Germinal center (tissue), 1 donor: ENCODE measurements around the gene PAX2.

Experiments used
- DNase-seq: peaks from one replicate; pipeline ENCODE4 v3.0.0; 2012; ENCODE audit warnings: mixed read lengths, low spot score

Gene PAX2

DNA sequence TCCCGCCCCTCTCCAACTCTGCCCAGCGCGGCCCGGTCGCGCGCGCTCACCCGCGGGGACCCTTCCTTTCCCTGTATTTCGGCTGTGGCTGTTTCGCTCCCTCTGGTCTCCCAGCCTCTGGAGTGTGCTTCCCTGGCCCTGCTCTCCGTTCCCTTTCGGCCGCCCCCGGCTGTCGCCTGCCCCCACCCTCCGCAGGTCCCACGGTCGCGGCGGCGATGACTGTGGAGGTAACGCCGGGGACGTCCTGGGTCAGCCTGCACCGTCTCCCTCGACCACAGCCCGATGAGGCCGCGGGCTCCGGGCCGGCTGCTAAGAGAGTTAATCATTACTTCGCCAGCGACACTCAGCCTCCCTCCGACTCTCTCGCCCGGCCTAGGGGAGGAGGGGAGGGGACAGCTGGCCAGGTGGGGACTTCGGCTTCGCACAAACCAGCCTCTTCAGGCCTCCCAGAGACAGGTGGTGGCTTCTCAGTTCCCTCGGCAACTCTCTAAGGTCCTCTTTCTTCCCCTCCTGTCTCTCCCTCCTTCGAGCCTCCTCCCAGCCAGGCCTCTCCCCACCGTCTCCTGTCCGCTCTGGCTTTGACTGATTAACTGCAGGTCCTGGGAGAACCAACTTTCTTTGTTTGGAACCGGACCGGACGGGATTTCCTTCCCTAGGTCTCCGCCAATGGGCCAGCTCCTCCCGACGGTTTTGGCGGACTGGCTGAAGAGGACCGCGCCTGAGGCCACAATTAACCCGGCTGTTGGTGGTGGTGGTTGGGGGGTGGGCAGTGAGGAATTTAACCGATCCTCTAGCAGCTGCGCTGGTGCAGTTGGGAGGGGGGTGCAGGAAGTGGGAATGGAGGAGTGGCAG is 5.6 kb upstream of the PAX2 start:
- DNase-seq = no peak

DNA sequence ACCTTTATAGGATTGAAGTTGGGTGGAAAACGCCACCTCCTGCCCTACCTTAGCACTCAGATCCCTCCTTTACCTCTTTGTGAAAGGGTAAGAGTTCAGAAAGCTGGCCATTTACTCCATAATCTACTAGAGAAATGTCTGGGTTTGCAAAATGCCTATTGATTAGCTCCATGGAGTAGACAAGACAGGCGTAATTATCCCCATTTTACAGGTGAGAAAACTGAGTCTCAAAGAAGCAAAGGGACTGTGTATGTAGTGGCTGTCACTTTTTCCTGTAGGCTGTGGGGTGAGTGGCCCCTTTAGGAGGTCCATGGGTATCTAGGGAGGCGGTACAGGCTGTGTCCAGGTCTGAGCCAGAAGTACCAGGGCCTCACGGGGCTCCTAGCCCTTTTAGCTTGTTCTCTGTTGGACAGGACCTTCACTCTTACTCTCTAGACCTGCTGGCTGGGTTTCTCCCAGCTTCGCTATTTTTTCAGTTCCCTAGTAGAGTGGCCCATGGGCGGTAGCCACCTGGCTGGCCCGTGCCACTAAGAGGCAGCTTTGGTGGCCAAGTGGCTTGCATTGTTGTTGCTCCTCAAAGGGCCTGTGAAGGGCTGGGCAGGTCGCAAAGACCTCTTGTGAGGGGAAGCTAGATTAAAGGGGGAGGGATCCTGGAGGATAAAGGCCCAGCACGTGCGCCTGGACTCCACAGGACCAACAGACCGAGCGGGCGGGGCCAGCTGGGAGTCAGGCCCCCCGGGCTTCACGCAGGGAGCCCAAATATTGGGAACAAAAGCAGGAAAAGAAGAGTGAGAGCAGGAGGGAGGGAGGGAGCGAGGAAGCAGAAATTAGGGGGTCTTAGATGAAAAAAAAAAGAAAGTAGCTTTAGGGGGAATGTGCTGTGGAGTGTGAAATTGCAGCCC is 4.7 kb upstream of the PAX2 start:
- DNase-seq = no peak

DNA sequence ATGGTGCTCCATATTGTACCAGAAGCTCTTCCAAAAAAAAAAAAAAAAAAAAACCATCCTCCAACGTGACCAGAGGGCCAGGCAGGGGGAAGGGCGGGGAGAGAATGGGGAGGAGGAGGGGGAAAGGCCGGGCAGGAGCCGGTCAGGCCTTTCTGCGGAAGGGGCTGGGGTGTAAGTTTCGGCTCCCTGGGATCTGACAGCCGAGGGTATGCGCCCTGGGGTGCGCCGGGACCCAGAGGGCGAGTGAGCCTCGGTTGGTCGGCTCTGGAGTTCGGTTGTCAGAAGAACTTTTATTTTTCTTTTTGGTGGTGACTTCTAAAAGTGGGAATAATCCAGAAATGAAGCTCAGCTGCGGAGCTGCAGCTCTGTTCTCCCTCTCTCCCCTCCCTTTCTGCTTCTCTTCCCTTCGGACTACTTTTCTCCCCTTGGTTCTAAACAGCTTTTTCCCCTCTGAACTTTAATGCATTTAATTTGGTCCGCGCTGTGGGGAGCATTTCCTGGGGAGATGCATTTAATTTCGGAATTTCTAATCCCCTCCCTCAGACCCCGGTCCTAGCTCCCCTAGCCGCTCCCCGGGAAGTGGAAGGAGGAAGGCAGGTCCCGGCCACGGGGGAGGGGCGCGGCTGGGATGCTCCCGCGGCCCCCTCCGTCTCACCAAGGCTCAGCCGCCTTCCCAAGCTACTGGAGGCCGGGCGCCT is 3.9 kb upstream of the PAX2 start:
- no peak for DNase-seq

DNA sequence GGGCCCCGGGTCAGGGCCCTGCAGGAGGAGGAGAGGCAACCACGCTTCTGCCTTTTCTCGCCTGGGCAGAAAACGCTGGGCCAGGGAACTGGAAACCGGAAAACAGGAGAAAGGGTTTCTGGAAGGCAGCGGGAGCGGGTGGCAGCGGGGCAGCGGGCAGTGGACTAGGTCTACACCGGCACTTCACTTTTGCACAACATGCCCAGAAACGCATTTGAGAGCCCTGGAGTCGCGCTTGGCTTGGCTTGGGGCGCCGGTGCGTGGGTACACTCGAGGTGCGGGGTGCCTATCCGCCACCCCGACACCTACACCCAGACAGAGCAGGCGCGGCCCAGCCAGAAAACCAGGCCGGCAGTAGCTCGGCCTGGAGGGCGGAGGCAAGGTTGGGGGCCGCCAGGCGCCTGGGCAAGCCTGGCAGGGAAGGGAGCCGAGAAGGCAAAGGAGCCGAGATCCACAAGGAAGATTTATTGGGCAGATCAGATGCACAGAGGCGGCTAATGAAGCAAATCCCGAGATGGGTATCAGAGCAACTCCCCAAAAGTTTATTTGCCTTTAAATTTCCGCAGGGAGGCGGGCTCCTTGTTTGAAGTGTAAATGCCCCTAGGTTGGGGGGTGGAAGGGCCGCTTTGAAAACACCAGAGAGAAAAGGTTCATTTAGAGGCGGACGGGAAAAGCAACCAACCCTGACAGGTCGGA is 3.2 kb upstream of the PAX2 start:
- no peak for DNase-seq

DNA sequence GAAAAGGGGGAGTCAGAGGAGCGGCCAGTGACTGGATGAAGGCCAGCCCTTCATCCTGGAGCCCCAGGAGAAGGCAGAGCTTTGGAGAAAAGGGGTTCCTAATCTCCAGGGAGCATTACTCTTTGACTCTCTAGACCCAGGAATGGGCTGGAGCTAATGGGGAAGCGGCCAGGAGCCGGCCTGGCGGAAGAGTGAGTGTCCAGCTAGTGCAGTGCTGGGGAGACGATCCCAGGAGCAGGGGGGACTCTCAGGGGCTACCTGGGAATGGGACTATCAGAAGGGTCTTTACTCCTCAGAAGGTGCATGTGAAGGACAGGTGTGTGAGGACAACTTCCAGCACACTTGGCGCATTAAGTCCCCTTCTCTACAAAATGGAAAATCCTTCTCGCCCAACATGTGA is 2.4 kb upstream of the PAX2 start:
- no peak for DNase-seq

DNA sequence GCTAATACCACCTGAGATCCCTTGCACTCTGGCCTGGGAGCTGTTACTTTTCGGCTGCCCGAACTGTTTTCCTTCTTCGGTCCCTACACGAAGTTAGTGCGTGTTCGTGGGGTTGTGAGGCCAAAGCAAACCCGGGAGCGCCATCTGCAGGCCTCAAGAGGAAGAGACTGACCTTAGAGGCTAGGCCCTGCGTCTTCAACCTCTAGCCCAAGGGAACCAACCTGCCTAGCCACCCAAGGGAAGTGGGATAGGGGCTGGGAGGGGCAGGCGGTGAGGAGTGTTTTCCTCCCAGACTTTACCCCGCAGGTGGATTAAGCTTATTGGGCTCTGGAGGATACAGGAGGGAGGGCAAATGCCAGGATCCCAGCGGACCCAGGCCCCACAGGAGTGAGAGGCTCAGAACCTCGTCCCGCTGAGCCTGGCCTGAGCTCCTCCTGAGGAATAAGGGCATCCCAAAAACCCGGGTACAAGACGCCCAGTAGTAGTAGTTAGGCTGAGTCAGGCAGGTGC is 1.7 kb upstream of the PAX2 start:
- DNase-seq = peak; percentile 76

DNA sequence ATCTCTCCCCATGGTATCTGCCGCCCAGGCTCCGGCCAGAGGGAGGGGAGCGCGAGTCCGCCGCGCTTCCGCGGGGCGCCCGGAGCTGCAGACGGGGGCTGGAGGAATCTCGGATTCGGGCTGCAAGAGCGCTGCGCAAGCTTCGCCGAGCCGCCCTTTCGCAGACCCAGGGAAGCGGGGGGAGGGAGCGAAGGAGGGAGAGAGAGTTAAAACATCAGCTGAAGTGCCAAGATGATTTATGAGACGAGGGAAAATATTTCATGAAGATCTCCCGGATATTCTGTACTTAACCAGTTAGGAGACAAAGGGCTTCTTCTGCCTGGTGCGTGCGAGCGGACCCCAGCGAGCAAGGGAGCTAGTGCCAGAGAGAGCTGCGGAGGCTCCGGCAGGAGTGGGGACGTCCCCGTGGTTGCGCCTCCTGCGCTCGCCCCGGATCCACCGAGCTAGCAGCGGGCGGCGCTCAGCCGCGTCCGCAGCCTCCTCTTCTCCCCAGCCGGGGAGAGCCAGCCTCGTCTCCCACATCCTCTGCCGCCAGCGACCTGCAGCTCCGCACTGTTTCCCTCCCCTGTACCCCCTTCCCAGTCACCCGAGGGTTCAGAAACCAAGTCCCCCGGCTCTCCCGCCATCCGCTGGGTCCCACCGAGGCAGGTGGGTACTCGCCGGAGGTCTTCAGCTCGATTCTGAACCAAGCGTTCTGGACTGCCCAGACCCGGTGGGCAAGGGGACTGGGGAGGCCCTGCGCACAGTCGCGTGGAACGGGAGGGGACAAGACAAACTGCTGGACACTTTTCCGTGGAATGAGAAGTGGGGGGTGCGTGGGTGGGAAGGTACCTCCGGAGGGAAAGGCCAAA is 1.0 kb upstream of the PAX2 start:
- DNase-seq = no peak

DNA sequence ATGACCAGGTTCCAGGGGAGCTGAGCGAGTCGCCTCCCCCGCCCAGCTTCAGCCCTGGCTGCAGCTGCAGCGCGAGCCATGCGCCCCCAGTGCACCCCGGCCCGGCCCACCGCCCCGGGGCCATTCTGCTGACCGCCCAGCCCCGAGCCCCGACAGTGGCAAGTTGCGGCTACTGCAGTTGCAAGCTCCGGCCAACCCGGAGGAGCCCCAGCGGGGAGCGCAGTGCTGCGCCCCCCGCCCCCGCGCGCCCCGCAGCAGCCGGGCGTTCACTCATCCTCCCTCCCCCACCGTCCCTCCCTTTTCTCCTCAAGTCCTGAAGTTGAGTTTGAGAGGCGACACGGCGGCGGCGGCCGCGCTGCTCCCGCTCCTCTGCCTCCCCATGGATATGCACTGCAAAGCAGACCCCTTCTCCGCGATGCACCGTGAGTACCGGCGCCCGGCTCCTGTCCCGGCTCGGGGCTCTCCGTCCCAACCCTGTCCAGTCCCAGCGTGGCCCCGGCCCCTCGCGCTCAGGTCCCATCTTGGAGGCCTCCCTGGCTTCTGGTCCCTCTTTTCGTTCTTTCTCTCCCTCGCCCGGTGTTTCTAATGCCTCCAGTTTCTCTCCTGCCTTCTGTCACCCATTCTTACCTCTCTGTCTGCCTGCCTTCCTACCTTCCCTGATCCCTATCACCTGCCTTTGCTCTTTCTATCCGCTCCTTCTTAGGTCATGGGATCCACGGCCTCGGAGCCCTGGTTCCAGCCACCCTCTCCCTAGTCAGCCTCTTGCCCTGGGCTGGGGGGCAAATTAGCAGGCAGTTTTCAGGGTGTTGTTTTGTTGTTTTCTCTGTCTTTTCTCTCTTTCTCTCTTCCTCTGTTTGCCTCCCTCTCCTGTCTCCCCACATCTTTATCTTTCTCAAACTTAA is 751 bp downstream of the PAX2 start:
- DNase-seq = no peak

DNA sequence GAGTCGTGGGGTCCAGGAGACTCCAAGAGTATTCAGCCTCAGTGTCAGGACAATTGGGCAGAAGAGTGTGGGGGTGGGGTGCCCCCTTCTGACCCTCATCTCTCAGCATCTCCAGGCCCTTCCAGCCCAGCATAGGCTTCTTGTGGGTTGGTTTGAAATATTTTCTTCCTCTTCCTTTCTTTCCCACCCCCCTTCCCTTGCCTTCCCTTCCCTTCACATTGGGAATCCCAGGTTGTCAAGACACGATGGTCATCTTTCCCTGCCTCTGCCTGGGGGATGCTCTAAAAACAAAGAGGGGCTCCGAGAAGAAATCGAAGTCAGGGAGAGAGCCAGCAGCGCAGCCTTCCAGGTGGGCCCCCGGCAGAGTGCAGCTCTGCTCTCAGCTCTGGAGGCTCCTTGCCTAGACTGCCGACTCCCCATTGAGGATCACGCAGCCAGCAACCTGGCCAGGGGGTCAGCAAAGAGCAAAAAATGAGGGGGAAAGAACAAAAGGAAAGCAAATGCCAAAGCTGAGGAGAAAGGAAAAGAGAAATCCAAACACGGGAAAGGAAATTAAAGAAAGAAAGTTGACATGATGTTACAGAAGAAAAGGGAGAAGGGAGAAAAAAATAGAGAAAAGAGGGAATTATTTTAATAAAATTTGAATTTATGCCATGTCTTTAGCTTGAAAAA is 1.5 kb downstream of the PAX2 start:
- DNase-seq = no peak

DNA sequence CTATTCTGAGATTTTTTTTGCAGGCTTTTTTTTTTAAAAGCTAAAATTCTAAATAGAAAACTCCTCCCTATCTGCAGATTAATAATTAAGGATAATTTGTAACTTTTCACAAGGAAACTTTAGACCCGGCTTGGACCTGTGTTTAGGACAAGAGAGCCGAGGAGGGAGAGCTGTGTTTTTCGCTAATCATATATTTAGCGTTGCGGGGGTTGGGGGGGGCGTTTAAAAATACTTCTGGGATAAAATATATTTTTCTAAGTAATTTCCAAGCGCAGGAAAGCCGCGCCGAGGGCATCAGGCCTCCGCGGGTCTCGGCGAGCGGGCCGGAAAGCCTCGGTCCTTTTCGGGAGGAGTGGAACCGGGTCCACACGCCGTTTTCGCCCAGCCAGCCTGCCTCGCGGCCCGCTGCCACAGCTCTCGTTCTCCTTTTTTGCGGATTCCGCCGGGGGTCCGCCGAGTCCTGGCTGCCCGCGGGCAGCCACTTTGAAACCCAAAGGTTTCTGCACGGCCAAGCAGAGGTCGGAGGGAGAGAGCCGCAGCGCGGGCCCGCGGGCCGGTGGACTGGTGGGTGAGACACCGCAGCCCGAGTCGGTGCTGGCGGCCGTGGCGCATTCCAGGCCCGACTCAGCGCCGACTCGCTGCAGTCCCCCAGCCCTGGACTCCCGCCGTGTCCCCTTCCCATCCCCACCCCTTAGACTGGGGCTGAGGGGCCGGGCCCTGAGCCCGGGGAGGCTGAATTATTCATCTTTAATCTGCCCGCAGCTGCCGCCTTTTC is 2.3 kb downstream of the PAX2 start:
- no peak for DNase-seq

DNA sequence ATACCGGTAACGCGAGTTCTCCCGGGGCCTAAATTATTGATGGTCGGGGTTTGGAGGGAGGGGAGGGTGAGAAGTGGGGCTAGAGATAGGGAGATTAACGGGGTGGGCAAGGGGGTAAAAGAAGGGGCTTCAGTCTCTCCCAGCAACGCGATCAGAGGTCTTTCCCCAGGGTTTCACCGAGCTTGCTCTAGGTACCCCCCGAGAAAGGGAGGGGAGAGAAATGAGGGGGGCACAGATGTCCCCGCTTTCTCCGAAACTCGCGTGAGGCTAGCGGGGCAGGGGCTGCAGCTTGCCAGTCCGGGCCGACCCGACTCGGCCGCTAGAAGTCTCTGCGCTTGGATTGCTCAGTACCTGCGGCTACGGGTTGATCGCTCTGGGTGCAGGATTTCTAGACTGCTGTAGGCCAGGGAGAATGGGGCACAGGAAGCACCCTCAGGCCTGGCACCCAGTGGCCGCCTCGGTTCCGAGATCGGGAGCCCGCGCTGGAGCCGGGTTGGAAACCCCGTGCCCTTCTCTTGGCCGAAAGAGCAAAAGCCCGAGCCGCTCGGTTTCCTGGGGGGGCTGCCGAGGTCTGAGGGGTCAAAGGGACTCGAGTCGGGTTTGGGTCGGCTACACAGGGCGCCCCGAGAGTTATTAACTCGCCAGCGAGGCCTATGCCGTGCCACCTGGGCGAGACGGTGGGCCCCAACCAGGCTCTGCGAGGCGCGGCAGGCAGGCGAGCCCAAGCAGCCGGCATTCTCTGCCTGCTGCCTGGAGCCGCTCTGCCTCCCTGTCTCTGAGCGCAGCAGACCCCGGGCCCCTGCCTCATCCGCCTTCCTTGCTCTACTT is 3.1 kb downstream of the PAX2 start:
- DNase-seq = no peak

DNA sequence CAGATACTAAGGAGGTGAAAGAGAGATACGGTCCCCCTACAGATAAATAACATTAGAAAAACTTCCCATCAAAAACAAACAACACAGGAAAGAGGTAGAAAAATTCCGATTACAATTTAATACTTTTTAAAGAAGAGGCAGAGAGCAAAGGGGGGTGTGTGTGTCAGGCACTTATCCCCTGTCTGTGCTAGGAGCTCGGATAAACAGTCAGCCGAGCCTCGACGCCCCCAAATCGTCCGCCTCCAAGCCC is 3.6 kb downstream of the PAX2 start:
- DNase-seq = no peak

DNA sequence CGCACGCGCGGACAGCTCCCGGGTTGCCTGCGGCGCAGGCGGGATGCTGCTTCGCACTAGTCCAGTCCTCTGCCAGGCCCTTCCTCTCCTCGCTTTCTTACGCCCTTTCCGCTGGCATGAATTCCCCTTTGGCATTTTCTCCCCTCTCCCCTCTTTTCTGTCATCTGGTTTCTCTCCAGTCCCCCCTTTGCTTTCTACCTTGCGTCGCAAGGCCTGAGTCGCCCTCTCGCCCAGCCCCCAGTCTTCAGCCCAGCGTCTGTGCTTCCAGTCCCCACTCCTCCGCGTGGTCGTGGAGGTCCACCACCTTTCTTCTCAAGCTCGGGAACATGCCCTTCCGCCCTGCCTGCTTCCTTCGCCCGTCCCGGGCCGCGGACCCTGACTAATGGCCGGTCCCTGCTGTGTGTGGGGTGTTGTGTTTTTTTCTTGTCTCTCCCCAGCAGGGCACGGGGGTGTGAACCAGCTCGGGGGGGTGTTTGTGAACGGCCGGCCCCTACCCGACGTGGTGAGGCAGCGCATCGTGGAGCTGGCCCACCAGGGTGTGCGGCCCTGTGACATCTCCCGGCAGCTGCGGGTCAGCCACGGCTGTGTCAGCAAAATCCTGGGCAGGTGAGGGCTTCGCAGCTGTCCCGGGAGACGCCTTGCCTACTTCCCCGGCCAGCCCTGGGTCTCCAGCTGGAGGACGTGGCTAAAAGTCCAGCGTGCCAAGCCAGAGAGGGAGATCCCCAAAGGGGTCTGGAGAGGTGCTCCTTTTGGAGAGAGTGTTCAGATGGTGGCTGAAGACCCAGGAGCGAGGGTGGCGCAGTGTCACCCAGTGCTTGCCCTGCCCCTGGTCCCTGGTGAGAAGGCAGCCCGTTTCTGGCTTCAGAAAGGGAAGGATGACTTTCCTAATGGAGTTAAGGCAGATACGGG is 4.2 kb downstream of the PAX2 start:
- DNase-seq = no peak

DNA sequence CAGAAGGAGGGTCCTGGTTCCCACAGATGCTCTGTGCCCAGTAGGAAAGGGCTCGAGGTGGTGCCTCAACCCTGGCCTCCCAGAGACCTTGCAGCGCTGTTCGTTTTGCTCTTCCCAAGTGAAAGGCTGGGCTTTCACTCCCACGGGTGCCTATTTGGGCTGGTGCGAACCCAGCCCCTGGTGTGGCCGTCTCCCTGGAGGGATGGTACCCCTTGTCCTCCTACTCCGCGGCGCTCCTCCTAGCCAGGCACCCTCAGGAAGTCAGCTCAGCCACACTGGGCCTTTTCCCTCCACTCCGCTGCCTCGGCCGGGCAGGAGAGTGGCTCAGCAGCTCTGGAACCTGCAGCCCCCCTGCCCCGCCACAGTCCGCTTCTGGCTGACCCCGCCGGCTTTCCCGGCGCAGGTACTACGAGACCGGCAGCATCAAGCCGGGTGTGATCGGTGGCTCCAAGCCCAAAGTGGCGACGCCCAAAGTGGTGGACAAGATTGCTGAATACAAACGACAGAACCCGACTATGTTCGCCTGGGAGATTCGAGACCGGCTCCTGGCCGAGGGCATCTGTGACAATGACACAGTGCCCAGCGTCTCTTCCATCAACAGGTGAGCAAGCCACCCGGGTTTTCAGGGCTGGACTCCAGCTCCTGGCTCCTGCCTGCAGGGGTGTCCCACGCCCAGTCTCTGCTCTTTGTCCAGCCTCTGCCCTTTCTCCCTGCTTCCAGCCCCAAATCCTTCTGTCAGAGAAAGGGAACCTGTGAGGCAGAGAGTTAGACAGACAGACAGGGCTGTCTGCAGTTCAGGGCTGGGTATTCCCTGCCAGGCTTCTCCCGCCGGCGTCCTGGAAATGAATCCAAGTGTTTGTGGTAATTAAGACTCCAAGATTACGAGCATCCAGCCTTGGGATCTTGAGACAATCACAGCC is 5.2 kb downstream of the PAX2 start:
- DNase-seq = no peak

DNA sequence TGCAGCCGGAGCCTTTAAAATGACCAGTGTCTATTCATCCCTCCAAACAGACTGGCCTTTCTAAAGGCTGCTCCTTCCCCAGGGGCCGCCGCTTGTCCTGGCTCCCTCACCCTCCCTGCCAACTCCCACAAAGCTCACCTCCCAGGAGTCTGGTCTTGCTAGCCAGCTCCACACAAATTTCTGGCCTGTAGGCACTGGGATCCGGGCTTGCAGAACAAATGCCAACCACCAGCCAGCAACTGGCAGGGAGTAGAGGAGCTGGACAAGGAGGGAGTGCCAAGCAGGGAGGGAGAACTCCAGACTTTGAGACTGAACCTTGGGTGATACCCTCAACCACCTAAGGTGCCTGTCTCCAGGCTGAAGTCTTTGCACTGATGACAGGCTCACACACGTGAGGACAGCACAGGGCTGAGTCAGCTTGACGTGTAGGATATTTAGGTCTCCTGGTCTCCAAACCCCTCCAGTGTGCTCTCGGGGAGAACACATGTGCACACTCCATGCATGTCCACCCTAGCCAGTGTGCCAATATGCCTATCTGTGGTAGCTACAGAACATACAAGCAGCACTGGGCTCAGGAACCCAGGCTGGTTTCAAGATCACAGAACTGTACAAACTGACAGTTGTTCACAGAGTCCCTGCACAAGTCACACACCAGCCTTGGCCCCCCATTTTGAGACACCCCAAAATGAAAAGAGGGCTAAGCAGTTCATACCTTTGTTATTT is 6.0 kb downstream of the PAX2 start:
- no peak for DNase-seq
